GM18517 (cell line): Measurements from ENCODE around the gene USP16.
"Not testable (repeated sequence)": the region's sequence is repeated elsewhere in the genome, so short reads cannot be mapped to it uniquely, and the experiment has no call there.

Source experiments
- ATAC-seq: cut with Tn5 transposase; IDR thresholded peaks from one replicate; pipeline ENCODE4 v1.9.1; 2021; ENCODE audit warnings: mild to moderate bottlenecking, moderate library complexity; ENCODE audit not compliant: unreplicated experiment

USP16 gene

DNA sequence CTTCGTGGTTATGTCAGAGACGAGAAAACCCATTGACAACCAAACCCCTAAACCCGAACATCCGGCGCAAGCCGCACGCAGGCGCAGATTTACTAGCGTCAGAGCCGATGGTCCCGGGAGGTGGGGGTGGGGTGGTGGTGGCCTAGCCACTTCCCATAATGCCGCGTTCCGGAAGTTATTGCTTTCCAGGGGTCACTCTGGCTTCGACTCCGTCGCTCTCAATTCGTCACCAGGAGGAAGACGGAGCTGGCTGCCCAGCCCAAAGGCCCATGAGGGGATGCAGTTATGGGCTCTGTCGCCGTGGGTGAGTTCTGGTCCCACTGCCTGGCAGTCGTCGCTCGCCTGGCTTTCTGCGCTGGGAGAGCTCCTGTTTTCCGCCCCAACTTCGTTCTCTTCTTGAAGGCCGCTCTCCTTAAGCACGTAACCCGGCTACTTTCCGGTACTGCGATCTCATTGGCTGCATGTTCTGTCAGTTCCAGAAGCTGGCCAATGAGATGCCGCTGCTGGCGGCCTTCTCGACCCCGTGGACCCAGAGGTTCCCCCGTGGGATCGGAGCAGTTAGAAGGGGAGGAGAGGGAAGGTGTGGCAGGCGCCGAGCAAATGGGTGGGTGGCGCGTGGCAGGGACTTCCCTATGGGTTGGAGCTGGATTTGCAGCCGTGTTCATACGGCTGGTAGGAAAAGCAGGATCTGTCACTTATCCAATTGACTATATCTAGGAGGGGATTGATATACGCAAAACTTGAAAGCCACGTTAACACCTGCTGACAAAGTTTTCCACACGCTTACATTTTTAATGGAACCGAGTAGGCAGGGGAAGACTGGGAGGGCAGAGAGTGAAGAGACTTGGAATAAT is at the start of gene USP16:
TSS of gene USP16 (plus strand) at position 195 of the 854 bp plus-strand sequence. CDS start 3,246 bp downstream, outside the sequence.
- peak; percentile 97 for ATAC-seq

DNA sequence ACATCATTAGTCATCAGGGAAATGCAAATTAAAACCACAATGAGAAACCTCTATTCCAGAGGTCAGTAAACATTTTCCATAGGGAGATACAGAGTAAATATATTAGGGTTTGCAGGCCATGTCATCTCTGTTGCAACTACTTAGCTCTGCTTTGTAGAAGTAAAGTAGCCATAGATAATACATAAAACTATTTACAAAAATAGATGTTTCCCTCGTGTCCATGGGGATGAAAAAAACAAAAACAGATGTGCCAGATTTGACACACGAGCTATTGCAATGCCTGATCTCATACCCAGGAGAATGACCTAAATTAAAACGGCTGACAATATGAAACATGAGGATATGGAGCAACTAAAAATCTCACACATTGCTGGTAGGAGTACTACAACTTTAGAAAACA is 49.1 kb upstream of the USP16 start:
- ATAC-seq = no peak

DNA sequence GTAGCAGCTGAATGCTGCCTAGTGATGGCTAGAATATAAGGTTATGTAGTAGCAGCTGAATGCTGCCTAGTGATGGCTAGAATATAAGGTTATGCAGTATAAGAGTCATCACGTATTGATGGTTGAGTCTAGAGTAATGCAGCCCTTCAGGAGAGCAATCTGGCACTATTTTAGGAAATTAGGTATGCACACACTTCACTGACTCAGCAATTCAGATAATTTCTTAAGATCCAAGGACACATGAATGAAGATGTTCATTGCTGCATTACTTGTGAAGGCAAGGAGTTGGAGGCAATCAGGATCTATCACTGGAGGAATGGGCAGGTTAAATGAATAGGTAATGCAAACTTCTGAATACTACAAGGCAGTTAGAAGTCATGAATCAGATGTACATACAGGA is 45.4 kb upstream of the USP16 start:
- no peak for ATAC-seq

DNA sequence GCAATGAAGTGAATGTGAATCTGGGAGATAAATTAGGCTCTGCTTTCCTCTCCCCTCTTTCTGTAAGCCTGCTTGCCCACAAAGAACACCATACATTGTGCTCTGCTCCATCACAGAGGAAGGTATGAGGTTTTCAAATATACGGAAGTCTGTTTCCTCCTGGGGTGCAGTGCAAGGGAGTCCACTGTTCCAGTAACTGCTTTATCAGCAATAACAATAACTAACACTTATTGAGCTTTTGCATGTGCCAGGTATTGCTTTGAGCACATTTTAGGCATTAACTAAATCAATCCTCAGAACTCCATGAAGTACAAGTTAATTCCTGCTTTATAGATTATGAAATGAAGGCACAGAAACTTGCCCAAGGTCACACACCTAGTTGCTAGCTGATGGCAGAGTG is 41.8 kb upstream of the USP16 start:
- ATAC-seq = no peak

DNA sequence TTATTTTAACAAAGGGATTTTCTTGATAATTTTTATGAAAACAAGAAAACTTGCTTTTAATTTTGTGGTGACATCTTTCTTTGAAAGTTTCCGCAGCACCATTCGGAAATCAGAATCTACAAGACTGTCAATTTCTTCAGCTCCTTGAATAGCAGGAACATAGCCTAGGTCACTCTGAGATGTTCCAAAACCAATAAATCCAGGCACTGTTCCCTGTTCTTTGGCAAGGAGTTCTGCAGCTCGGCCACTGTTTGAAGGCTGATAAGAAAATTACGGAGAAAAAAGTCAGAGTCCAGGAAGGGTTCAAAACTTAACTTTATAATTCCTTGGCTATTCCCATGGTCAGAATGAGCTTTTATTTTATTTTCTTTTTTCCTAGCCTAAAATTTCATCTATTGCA is 37.8 kb upstream of the USP16 start:
- no peak for ATAC-seq

DNA sequence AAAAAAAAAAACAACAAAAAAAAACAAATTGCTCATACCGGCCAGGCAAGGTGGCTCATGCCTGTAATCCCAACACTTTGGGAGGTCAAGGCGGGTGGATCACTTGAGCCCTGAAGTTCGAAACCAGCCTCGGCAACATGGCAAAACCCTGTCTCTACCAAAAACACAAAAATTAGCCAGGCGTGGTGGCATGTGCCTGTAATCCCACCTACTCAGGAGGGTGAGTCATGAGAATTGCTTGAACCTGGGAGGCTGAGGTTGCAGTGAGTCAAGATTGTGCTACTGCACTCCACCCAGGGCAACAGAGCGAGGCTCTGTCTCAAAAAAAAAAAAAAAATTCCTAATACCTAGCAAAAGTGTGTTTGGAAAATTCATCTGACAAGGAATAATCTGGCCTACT is 36.3 kb upstream of the USP16 start:
- not testable (repeated sequence) for ATAC-seq

DNA sequence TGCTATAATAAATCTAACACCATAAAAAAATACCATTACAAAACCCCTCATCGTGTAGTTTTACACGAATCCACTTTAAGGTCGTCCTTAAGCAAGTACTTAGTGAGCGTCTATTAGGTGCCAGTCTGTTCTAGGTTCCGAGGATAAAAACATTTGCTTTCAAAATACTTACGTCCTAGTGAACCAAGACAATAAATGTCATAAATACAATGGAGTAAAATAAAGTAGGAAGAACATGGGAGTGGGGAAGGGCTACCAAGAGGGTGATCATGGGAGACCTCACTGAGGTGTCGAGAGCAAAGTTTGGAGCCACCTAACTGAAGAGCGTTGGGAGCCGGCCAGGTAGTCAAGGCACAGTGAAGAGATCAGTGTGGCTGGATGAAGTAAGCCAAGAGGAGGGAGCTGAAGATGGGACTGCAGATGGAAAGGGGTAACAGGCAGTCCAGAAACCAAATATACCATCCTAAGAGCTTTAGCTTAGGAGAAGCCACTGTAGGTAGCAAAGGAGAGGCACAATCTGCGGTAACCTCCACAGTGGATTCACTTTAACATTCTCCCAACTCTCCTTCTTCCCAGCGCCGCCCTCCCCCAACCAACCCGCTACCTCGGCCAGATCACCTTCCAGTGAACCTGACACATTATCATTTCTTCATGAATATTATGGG is 32.5 kb upstream of the USP16 start:
- no peak for ATAC-seq

DNA sequence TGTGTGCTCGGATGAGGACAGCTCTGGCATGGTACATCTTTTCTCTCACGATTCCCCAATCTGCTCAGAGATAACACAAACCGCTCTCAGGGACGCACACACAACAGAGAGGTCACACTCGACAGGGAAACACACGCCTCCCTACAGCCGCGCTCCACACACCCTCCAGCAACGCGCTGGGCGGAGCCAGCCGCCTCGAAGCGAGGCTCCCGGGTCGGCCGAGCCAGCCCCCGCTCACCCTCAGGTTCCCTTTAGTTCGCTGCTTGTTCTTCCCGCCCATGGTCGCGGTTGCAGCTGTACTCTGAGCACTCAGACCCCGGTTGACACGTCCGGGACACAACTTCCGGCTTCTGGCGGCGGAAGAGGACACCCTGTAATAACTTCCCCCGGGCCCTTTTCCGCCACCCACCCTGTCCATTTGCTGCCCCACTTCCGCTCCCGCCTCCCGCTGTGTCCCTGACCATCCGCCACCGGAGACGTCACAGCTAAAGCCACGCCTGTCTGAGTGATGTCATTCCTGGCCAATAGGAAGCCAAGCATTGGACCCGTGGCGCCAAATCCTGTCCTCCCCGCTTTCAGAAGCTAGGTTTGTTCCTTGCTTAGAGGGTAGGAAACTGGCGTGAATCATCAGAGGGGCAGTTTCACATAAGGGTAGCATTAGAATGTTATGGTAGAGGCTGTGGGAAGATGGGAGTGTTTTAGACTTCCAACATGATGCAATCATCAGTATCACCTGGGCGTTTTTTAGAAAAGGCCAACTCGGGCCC is 31.8 kb upstream of the USP16 start, which contains the start of gene LTN1:
TSS of gene LTN1 (minus strand) at position 352 of the 767 bp plus-strand sequence. CDS start at position 280, 72 bp downstream.
- peak; percentile 98 for ATAC-seq

DNA sequence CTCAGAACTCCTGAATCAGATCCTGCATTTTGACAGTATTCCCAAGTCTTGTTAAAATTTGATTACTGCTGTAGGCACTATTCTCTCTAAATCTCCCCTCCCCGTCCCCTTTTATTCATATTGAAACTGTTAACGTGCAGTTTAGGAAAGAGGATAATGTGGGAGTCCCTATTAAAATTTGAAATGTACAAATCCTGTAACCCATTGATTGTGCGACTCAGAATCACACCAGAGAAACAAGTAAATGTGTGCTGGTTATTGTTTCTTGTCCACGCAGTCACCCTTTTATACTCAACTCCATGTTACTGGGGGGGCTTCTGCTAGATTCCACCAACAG is 31.2 kb upstream of the USP16 start:
- no peak for ATAC-seq

DNA sequence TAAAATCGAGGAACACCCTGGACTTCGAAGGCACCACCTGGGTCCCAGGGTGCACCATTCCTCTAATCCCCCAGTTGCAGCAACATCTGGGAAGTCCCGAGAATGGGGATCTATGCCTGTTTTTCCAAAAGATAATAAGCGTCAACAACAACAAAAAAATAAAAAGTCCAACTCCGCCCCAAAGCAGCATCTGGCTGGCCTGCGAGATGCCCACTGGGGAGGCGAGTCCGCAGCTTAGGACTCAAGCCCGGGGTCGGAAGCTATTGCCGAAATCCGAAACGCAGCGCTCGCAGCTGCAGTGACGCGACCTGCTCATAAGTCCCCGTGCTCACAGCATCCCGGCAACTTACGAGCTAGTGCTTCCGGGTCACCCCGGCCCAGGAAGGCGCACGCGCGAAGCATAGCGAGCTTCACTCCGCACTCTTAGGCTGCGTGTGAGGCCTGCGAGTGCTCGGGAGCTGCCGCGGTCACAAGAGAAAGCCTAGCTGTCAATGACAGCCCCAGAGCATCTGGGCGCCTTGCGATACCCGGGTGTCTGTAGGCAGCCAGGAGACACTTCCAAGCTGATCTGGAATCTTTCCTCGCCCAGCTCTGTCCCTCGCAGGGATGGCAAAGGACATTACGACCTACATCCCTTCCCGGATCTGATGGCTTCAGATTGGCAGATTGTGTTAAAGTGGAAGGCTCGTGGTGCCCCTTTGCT is 21.9 kb upstream of the USP16 start:
- ATAC-seq = peak; percentile 99

DNA sequence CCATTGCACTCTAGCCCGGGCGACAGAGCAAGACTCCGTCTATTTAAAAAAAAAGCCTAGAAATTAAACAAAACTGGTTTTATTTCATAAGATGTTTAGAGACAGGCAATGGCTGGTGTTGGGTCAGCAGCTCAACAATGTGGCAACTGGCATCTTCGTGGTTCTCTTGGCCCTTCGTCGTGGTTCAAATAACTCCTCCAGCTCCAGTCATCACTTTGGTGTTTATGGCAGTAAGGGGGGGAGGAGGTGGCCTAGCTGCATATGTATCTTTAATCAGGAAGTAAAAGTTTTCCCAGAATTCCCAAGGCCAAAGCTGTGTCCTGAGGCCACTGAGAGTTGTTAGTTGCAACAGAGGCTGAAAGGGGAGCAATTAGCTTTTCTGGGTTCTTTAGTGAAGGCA is 18.8 kb upstream of the USP16 start:
- no peak for ATAC-seq

DNA sequence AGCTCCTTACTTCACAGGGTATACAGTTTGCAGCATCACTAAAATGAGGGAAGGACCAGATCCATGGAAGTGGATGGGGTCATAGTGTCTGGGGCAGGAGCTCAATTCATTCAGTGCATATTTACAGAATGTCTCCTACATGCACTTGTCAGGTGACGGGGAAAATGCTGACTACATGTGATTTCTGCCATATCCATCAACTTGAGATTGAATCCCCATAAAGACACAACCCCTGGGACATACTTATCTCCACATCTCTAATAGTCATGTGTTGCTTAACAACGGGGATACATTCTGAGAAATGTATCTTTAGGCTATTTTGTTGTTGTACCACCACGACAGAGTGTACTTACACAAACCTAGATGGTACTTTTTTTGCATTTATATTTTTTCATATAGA is 17.3 kb upstream of the USP16 start:
- ATAC-seq = no peak

DNA sequence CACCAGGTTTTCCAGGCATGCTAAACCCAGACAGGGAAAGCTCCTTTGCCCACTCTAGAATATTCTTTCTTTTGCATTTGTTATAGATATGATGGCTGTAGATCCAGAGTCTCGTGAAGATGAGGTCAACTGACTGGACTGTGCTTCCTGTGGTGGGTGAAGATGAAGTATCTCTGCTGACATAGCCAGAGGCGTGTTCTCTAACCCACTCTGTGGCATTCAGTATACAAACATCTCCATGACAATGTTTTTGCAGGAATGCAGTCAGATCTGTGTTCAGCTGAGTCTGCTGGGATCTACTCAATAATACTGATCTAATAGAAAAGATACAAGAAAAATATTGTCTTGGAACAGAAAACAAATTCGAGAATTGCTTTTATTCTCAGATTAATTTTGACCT is 16.7 kb upstream of the USP16 start:
- no peak for ATAC-seq

DNA sequence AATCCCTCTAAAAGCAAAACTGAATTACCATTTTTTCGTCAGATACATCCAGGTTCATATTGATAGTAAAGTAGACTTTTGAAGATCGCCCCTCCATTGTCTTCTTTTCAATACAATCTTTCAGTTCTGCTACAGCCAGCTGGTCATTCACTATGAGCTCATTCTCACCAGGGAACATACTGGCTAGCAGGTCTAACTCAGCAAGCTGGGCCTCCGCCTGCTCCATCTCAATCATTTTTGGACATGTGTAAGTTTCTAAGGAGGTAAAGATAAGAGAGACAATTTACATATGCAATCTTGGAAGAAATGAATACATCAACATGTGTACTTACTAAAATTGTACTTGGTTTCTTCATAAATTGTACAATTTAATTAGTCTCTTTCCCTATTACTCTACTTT is 16.1 kb upstream of the USP16 start:
- ATAC-seq = no peak

DNA sequence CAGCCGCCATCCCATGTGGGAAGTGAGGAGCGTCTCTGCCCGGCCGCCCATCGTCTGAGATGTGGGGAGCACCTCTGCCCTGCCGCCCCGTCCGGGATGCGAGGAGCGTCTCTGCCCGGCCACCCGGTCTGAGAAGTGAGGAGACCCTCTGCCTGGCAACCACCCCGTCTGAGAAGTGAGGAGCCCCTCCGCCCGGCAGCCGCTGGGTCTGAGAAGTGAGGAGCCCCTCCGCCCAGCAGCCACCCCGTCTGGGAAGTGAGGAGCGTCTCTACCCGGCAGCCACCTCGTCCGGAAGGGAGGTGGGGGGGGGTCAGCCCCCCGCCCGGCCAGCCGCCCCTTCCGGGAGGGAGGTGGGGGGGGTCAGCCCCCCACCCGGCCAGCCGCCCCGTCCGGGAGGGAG is 13.2 kb upstream of the USP16 start:
- ATAC-seq = not testable (repeated sequence)

DNA sequence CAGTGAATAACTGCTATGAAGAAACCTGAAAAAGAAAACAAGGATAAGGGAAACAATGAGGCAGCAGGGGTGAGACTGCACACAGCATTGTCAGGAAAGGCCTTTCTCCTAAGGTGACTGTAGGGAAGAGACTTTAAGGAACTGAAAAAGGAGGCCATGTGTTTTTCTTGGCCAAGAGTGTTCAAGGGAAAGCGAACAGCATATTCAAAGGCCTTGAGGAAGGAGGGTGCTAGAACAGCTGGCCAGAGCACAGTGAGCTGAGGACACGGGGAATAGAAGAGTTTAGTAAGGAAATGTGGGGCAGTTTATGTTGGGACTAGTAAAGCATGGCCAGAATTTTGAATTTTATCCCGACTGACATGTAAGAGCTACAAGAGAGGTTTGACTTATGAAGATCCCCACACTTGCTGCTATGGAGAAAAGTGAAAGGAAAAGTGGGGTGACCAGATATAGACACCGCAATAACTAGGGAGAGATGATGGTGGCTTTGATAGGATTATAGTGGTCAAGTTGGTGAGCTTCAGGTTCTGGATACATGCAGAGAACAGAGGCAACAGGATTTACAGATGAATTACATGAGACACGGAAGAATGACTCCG is 6.7 kb upstream of the USP16 start:
- ATAC-seq = no peak

DNA sequence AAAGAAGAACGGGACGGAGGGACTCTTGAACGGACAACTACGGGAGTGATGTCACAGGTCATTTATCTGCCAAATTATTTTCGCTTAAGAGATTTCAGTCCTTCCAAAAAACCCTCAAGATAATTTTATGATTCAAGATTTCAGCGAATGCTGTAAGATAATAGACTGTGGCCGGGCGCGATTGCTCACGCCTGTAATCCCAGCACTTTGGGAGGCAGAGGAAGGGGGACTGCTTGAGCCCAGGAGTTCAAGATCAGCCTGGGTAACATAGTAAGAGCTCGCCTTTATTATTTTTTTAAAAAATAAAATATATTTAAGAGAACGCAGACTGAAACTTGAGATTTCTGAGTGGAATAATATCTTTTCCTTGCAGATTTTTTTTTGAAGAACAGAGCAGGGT is 5.9 kb upstream of the USP16 start:
- ATAC-seq = peak; percentile 11

DNA sequence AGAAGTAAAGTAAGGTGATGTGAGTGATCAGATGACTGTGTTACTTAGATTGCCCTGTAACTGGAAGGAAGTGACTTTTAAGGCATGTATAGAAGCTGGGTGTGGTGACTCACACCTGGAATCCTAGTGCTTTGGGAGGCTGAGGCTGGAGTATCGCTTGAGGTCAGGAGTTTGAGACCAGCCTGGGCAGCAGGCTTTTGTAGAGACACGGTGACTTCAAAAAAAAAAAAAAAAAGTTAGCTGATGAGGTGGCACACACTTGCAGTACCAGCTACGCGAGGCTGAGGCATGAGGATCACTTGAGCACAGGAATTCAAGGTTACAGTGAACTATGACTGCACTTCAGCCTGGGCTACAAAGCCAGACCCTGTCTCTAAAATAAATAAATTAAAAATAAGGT is 2.3 kb upstream of the USP16 start:
- ATAC-seq = no peak

DNA sequence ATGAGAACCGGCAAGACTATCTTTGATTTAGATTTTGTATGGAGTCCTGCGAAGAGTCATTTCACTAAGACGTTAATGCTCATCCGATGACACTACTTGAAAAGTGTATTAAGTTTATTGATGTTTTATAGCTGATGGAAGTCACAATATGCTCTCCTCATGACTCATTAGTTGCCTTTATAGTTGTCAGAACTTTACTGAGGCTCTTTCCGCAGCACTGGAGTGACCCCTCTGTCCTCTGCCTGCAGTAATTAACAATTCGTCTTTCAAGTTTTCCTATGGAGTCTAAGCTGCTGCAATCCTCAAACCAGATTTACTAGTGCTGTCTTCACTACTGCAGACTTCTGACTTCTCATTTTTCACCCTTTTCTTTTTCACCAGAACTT is 853 bp downstream of the USP16 start:
- no peak for ATAC-seq

DNA sequence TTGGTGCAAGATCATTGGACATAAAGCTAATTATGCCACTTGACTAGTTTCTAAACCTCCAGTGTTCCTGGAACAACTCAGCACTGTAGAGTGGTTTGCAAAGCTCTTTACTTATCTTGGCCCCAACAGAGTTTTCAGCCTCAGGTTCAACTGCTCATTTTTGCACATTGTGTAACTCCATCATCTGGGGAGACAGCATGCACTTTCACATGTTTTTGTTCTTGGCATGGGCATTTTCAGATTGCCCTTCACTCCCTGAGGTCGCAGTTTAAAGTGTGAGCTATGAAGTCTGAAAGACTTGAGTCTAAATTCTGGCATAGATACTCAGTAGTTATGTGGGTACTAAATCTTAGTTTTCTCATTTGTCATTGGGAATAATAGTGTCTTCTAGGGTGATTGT is 5.1 kb downstream of the USP16 start:
- ATAC-seq = no peak

DNA sequence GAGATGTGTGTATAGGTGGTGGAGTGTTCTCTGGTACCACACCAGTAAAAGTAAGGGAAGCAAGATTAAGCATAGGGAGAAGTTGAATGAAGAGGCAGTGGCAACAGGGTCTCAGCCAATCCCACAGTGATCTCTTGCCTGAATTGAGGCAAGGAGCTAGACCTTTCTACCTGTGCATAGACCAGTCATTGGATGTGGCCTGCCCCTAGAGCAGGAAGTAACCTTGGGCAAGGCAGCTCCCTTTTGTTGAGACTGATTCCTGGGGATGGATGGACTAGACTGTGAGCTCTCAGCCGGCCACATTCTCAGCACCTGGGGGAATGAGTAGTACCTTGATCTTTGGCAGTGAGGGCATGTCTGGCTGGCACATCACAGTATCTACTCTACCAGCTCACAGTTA is 6.4 kb downstream of the USP16 start:
- ATAC-seq = no peak
